Endothelial cell of hepatic sinusoid (primary cell): ENCODE measurements around the gene DST.
"Not testable (repeated sequence)": the region's sequence is repeated elsewhere in the genome, so short reads cannot be mapped to it uniquely, and the experiment has no call there.

Experiments used
- in situ Hi-C: cut with HindIII; loops from 2 replicates; pipeline ENCODE4 v1.10.0; 2017; ENCODE audit warnings: low sequenced_read_pairs

DST gene

DNA sequence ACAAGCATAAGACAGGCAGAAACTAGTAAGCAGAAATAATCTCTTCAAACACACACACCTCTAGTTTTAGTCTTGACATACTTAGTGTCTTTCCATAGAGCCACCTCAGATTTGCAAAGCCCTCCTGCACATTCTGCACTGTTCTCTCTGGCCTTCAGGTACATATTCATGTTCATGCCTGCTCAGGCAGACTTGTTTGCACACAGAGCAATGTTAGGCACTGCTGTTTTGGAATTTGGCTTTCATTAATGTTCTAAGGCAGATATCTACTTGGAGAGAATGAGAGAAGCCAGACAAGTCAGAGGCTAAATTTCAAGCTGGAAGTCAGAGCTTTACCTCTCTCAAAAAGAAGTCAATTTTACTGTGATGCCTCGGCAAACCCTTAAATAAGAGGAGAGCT is 21.3 kb upstream of the DST start:
- in situ Hi-C loops = no loop called here

DNA sequence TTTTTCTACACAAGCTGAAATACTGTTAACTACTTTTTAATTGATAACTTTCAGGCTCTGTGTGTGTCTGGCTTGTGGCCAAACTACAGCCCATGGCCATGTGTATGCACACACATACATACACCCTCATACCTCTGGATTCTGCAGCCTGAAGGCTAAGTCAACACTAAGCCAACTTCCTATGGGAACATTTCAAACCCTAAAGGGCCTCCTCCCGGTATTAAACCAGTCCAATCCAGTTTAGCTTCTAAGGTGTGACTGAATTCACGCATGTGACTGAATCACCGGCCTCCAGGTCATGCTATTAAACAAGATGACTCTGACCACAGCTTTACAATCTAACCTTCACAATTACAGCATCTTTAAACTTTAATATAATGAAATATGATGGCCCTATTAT is 20.7 kb upstream of the DST start:
- in situ Hi-C loops = no loop called here

DNA sequence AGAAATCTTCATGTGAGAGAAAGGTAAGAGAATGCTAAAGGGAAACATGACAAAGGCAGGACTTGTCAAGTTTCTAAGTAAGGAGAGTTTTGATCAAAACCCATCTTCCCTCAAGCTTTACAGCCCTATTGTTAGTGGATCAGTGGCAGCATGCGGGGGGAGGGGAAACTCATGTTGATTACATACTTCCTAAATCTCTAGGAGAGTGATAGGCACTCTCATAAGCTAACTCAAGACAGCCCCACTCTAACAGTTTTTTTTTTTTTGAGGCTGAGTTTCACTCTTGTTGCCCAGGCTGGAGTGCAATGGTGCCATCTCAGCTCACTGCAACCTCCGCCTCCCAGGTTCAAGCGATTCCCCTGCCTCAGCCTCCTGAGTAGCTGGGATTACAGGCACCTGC is 18.6 kb upstream of the DST start:
- in situ Hi-C loops = not testable (repeated sequence)

DNA sequence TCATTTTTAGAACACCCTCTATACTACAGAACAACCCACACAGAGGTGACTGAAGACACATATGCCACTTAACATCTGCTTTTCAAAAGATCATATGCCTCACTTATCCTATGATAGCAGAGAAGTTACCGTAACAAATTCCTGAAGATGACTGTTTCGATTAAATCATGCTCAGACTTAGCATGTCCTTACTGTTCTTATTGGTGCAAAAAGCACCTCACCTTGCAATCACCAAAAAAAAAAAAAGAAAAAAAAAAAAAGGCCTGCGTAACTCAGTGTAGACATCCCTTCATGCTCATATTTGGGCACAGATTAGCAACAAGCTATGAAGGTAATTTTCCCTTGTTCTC is 17.7 kb upstream of the DST start:
- in situ Hi-C loops = no loop called here

DNA sequence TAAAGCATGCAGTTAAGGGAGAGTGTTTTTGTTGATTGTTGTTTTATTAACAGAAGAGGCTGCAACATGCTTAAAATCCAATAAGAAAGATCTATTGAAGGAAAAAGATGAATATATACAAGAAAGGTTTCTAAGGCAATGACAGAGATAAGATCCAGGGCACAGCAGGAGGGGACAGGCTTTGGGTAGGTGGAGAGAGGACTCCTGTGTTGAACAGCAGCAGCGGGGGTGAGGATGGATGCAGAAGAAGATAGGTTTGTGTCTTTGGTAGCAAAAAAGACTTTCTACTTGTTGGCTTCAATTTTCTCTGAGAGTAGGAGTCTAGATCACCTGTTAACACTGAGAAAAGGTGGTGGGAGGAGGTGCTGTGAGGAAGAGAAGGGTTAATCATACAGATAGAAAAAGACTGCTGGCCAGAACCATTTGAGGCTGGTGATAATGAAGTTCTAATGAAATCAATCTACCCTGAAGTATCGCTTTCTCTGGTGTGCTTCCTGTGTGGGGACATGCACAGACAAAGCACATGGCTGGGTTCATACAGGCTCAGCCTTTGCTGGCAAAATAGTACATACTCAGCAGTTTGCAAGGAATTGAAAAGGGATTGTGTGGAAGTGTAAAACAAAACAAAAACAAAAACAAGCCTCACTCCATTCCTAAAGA is 17.2 kb upstream of the DST start:
- in situ Hi-C loops = no loop called here

DNA sequence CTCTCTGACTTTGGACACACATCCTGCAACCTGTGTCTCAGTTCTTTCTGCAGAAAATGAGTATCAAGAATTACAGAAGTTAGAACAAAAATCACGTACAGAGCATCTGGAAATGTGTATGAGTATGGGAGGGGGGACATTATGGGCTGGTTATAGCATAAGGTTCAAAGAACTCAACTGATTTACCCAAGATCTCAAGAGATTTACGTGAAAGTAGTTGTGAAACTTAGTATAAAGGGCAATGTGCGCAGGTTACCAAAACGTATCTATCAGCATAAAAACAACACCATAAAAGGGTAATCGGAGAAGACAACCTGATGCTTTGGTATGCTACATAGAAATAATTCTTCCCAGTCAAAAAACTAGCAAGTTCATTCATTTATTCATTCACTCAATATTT is 15.6 kb upstream of the DST start:
- in situ Hi-C loops = no loop called here

DNA sequence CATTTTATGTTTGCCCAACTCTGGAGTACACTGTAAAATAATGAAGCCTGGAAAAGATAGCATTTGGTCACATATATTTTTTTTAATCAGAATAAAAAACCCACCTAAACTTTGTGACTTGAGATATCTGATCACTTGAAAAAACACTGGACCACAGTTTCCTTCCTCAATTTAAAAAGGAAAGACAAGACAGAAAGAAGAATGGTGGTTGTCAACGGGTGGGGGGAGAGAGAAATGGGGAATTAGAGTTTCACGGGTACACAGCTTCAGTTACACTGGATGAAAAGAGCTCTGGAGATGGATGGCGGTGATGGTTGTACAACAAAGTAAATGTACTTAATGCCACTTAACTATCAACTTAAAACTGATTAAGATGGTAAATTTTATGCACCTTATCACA is 14.7 kb upstream of the DST start:
- in situ Hi-C loops = no loop called here

DNA sequence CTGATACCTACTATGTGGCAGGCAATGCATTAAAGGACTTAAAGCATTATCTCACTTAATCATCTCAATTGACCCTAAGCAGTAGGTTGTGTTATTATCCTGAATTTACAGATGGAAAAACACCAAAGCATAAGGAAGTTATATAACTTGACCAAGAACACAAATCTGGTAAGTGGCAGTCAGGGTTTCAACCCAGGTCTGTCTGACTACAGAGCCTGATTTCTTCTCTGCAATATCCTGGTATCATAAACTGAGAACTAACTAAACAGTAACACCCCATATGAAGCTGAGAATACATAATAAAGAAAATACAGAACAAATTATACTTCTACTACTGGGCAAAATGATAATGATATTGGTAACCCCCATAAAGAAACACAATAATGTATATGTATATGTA is 13.8 kb upstream of the DST start:
- in situ Hi-C loops = no loop called here

DNA sequence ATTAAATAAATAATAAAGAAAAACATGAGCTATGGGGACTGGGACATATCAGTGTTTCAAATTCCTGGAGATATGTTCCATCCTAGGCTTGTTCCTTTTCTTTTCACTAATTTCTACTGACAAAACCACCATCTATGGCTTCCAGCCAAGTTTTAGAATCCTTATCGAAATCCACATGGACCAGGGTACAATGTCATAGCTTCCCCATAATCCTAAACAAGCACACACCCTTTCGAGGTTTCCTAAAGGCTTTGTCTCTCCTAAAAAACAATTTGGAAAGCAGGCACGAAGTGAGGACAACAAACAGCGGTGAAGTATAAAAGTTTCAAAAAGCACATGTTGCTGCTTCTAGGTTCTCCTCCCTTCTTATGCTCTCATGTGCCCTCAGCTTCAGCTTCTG is 13.3 kb upstream of the DST start:
- in situ Hi-C loops = no loop called here

DNA sequence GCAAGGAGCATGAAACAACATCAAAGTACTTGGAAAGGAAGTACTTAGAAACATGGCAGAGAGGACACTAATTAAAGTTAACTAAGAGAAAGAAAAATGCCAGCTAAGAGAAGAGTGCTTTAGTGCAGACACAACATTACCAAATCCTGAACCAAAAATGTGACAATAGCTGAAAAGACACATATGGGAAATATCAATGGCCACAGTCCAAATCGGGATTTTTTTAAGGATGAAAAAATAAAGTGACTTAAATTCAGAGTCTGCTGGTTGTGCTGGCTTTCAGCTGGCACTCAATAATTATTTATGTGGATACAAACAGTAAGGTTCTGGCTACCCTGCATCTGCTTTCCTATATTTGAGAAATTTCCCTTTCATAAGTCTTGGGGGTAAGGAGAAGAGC is 12.6 kb upstream of the DST start:
- in situ Hi-C loops = no loop called here

DNA sequence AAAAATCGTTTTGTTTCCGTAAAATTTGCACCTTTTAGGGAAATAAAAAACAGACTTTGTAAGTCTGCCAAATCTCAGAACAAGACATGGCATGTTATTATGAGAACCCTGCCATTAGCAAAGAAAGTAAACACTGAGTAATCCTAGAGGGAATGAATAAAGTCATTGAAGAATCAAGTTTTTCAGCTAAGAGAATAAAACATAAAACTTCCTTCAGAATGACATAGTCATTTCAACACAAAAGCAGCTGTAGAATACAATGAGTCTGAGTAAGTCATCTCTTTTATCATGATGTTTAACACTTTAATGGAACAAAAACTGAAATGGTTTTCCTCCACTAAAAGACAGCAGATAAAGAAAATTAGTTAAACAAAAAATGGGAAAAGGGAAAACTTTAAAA is 10.3 kb upstream of the DST start:
- in situ Hi-C loops = no loop called here

DNA sequence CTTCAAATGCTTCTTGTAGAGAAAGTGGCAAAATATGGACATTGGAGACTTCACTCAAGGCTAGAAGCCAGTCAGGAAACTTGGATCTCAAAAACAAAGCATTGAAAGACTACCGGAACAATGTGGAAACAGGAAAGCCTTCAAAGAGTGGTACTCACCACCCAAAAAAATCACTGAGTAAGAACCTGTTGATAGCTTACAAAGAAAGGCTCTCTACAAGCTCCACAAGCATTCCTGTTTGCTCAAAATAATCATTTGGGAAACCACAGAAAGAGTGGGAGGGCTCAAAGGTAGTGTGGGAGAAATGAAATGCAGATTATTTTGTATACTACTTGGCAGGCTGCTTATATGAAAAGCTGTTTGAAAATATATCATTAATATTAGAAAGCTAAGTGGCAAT is 9.5 kb upstream of the DST start:
- in situ Hi-C loops = no loop called here

DNA sequence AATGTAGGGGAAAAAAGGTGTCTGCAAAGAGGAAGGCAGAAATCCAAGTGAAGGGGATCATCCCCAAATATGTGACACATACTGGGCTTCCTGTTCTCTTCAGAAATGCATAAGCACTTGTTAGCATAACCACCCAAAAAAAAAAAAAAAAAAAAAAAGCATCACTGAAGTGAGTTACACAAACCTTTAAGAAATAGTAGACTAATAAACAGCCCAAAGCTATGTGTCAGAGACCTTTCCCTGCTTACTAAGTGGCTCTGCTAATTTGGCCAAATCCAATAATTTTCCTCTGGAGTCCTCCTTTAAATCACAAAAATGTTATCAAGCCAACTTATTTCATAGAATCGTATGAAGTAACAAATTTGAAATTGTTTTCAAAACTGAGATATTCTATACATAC is 7.5 kb upstream of the DST start:
- in situ Hi-C loops = no loop called here

DNA sequence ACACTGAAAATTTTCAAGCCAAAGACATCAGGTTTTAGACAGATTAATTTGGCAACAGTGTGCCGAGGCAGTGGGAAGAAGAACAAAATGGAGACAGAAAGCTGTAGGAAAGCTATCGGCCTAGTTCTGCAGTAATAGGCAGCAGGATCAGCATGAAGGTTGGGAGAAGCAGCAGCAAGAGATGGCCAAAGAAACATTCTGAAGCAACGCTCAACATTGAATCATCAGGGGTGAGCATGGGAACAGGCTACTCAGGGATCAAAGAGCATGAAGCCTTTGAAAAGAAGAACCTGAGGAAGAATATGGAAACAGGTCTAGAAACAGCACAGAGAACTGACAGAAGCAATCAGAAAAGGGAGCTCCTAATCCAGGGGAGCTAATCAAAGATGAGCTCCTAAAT is 7.1 kb upstream of the DST start:
- in situ Hi-C loops = no loop called here

DNA sequence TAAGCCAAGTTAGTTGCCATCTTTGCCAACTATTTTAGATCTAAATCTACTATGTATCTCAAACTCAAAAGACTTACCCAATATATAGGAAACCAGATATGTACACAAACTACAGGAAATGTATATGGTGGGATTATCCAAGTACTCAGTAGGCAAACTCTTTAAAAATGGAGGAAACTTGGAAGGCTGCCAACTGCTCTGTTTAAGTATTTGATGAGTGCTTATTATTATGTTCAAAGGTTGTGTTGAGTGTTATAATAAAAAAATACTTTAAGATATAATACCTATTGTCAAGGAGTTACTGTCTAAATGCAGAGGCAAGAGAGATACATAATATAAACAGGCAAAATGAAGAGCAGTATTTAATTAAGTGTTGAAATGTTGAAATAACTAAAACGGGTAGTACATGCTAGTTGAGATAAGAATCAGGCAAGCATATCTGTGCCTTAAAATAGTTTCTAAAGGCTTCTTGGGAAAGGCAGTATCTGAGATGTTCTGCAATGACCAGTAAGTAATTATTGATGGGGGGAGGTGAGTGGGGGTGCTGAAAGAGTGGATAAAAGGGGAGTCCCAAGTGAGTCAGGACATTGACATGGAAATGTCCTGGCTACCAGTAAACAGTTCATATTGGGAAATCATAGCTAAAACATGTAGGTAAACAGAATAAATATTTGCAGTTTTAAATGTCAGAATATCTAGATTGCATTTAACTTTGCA is 6.5 kb upstream of the DST start:
- in situ Hi-C loops = no loop called here

DNA sequence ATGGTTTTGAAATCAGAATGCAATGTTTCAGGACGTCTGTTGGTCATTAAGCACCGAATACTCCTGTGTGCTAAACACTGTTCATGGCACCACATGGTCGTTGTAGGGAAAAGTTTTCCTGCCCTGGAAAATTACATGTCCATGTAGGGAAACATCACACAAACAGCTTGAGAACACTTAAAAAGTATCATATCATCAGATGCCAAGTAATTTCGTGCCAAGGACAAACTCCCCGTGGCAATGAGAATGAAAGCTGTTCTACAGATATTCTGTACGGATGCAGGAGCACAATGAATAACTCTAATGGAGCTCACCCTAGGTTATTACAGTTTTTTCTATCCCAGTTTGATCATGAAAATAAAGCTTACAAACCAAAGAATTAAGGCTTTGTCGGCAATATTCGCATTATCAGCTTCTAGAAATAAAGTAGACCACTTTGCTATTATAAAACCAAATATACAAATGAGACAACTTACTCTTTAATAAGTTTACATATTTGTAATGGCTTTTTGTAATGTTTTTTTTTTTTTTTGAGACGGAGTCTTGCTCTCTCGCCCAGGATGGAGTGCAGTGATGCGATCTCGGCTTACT is 4.6 kb upstream of the DST start:
- in situ Hi-C loops = no loop called here

DNA sequence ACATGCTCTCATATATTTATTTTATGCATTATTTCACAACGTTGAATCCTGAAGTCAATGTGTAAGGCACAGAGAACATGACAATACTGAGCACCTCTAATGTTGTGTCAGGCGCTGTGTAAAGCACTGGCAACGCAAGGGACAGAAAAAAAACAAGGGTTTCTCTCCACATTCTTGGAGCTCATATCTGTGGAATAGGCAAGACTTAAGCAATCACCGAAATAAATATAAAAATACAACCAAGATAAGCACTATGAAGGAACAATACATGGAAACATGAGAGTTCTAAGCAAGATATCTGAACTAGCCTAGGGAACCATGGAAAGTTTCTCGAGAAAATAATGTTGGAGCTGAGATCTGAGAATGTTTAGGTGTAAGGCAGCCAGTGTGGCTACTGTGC is 1.7 kb upstream of the DST start:
- in situ Hi-C loops = no loop called here

DNA sequence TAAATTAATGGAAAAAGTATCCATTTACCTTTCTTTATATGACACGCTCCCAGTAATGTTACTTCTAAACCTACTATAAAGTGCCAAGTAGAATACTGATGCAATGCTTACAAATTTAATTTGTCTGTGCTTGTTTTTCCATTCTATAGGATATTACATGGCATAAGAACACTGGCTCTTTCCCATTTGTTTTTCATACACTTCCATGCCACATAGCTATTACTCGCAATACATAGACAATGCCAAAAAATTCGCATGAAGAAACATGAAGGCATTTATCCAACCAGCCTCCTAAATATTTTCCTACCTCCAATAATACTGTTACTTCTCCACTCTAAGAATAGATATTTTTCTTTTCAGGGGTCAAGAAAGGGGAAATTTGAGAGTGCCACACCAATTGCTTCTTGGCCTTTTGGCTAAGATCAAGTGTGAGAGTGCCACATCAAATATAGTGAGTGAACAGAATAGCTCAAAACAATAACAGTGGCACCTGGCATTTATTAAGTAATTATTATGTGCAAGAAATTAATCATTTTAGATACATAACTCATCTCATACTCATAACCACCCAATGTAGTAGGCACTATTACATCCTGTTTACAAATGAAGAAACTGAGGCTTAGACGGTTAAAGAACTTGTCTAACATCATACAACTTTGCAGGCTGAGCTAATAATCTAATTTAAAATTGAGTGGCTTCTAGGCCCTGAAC is 845 bp upstream of the DST start:
- in situ Hi-C loops = no loop called here

DNA sequence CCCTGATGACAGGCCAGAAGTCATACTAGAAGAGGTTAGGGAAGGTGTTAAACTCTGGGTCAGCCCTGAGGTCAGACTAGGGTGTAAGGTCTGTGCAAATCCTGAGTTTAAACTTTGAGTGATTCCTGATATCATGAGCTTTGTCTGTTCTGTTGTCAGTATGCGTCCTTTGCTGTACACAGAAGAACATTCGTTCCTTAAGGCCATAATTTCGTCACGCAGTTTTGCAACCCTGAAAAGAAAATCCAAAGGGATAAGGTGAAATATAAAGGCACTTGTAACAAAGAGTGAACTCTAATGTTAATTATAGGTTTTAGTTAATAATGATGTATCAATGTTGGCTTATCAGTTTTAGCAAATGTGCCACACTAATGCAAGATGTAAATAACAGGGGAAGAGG is 2.3 kb downstream of the DST start:
- in situ Hi-C loops = no loop called here

DNA sequence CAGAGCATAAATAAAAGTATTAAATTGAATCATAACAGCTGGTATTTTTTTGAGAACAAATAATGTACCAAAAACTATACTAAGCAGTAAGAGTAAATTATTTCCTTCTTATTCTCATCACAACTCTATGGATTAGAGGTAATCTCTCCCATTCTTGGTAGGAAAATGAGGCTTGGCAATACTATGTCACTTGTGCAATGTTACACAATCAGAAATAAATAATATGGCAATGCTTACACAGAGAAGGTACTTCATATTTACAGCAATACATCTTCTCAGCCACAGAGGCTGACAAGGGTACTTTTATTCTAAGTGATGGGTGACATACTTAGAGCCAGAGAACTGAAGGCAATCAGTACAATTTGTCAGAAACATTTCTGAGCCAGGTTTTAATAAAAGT is 3.9 kb downstream of the DST start:
- in situ Hi-C loops = no loop called here

DNA sequence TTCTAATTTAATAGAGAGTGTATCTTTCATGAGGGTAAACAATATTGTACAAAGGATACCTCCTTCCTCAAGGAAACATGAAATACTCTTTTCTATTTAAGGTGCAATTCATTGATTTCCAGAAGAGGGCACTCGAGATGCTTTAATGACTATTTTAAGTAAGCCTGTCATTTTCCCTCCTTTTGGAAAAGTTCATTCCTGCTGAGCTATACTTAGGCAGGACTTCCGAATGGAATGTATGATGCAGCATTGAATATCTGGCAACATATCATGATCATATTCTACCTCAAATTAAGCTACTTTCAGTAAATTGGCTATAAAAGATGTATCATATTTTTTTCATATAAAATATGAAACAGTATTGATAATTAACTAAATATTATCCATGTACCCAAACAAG is 5.0 kb downstream of the DST start:
- in situ Hi-C loops = no loop called here

DNA sequence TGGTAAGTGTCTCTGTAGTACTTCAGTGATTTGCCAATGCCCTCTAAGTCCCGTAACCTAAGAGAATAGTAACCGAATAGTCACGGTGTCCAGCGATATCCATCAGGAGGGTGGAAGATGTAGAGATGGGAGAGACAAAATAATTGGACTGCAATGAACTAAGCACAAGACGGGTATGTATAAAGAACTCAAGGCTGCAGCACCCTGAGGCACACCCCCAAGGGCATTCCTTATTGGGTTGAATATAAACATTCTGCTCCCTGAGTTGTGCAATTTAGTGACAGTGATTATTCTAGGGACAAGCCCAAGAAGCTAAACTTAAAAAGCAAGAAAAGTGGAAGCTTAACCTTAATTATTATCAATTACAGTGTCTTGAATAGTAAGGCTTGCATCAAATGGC is 14.6 kb downstream of the DST start:
- in situ Hi-C loops = no loop called here
